H1 (cell line): ENCODE data around the gene TSPAN5. TPM values are rescaled to one million over a fixed set of nuclear protein-coding genes. Genes with fewer than 3 reads are reported as not detected.

ENCODE experiments used
- CTCF ChIA-PET: fragments of 300-600 bp; sonication (Branson Sonifier 250); formaldehyde crosslinking; loops from one replicate; lab custom pipeline; 2021; ENCODE audit not compliant: partially characterized antibody; lab: Charles Lee
- POLR2A ChIA-PET: fragments of 300-600 bp; sonication (Branson Sonifier 250); formaldehyde crosslinking; loops from one replicate; lab custom pipeline; 2021; ENCODE audit warnings: inconsistent platforms; ENCODE audit not compliant: partially characterized antibody; lab: Charles Lee
- DNase-seq, 2 experiments: peaks; one replicate each; pipeline versions ENCODE4 v3.0.0 to v3.0.0-alpha.2; 2010 to 2022; ENCODE audit warnings: low spot score in 2 of 2, low read depth in 1 of 2, mixed read lengths in 1 of 2
- FAIRE-seq: peaks from 2 replicates; lab custom pipeline; 2011; peaks lifted over from hg19 to GRCh38; lab: Jason Lieb, UNC
- H2AFZ ChIP-seq: 2 replicates; pipeline ENCODE4 v1.8.1; 2012; ENCODE audit warnings: low read length, inconsistent platforms
- H2AK5ac ChIP-seq: 2 replicates; pipeline ENCODE4 v1.6.1; 2013; ENCODE audit warnings: low read depth, low read length
- H2BK120ac ChIP-seq: replicated peaks from 2 replicates; pipeline ENCODE3; 2013; ENCODE audit warnings: low read depth, low read length, inconsistent platforms
- H2BK12ac ChIP-seq: 2 replicates; pipeline ENCODE4 v1.6.1; 2013; ENCODE audit warnings: low read depth, low read length
- H2BK15ac ChIP-seq: 2 replicates; pipeline ENCODE4 v1.6.1; 2013; ENCODE audit warnings: low read length
- H2BK20ac ChIP-seq: 2 replicates; pipeline ENCODE4 v1.6.1; 2013; ENCODE audit warnings: low read length
- H2BK5ac ChIP-seq: 2 replicates; pipeline ENCODE4 v1.6.1; 2013; ENCODE audit warnings: low read depth, low read length
- H3K14ac ChIP-seq: 2 replicates; pipeline ENCODE4 v1.6.1; 2013; ENCODE audit warnings: inconsistent platforms; ENCODE audit not compliant: insufficient read length
- H3K18ac ChIP-seq: 2 replicates; pipeline ENCODE4 v1.6.1; 2013; ENCODE audit warnings: low read length; ENCODE audit errors: extremely low read depth
- H3K23ac ChIP-seq: 2 replicates; pipeline ENCODE4 v1.6.1; 2013; ENCODE audit warnings: inconsistent platforms; ENCODE audit not compliant: insufficient read length
- H3K23me2 ChIP-seq: 2 replicates; pipeline ENCODE4 v1.6.1; 2013; ENCODE audit warnings: low read depth, low read length
- H3K27ac ChIP-seq: 2 replicates; pipeline ENCODE4 v1.6.1; 2011; ENCODE audit warnings: low read depth, low read length, inconsistent platforms
- H3K27me3 ChIP-seq, 4 experiments: replicated peaks in 1 of 4; 1 replicate in 1 of 4; 2 replicates in 3 of 4; pipeline versions ENCODE4 v1.6.1 to v1.8.1; 2011 to 2013; ENCODE audit warnings: low read length in 3 of 4, mild to moderate bottlenecking in 3 of 4, inconsistent platforms in 2 of 4, mixed read lengths in 2 of 4, moderate library complexity in 1 of 4; ENCODE audit not compliant: control insufficient read depth in 3 of 4, insufficient read depth in 3 of 4; ENCODE audit errors: extremely low read depth in 1 of 4
- H3K36me3 ChIP-seq, 4 experiments: 2 replicates each; pipeline versions ENCODE4 v1.6.1 to v1.8.1; 2011 to 2013; ENCODE audit warnings: mild to moderate bottlenecking in 4 of 4, low read length in 3 of 4, moderate library complexity in 2 of 4, control low read depth in 1 of 4, inconsistent platforms in 1 of 4; ENCODE audit not compliant: insufficient read depth in 4 of 4, control insufficient read depth in 2 of 4
- H3K4ac ChIP-seq: replicated peaks from 2 replicates; pipeline ENCODE3; 2013; ENCODE audit warnings: low read length, low read depth, mixed read lengths, inconsistent platforms; ENCODE audit not compliant: insufficient read length
- H3K4me1 ChIP-seq, 4 experiments: replicated peaks in 1 of 4; 1 replicate in 1 of 4; 2 replicates in 3 of 4; pipeline versions ENCODE4 v1.6.1 to v1.8.1; 2011 to 2013; ENCODE audit warnings: low read length in 3 of 4, inconsistent platforms in 2 of 4, mixed read lengths in 1 of 4; ENCODE audit not compliant: insufficient read depth in 4 of 4, control insufficient read depth in 3 of 4
- H3K4me2 ChIP-seq, 2 experiments: 2 replicates each; pipeline versions ENCODE4 v1.6.1 to v1.8.1; 2011 to 2013; ENCODE audit warnings: low read depth in 2 of 2, low read length in 2 of 2, control low read depth in 1 of 2, inconsistent platforms in 1 of 2, mild to moderate bottlenecking in 1 of 2; ENCODE audit not compliant: insufficient read depth in 1 of 2
- H3K4me3 ChIP-seq, 4 experiments: fragments of 200-600, 300-600 bp in 1 of 4; sonication (generic), shearing (Covaris generic), sonication (Bioruptor Twin) in 1 of 4; 2 replicates each; pipeline versions ENCODE4 v1.5.1 to v1.8.1; 2011 to 2016; ENCODE audit warnings: low read length in 4 of 4, low read depth in 3 of 4, control low read depth in 2 of 4, inconsistent platforms in 2 of 4, mild to moderate bottlenecking in 2 of 4, mixed read lengths in 1 of 4, moderate library complexity in 1 of 4; ENCODE audit not compliant: insufficient read depth in 2 of 4; ENCODE audit errors: extremely low read depth in 1 of 4
- H3K56ac ChIP-seq: replicated peaks from 2 replicates; pipeline ENCODE3; 2013; ENCODE audit warnings: low read depth, mild to moderate bottlenecking, mixed read lengths, low read length, inconsistent platforms; ENCODE audit not compliant: insufficient read length
- H3K79me1 ChIP-seq: 2 replicates; pipeline ENCODE4 v1.6.1; 2013; ENCODE audit warnings: low read depth, low read length, control low read depth
- H3K79me2 ChIP-seq, 2 experiments: 2 replicates each; pipeline versions ENCODE4 v1.6.1 to v1.8.1; 2012 to 2013; ENCODE audit warnings: low read length in 2 of 2, mild to moderate bottlenecking in 2 of 2, inconsistent platforms in 1 of 2; ENCODE audit not compliant: insufficient read depth in 2 of 2, control insufficient read depth in 1 of 2
- H3K9ac ChIP-seq, 4 experiments: replicated peaks in 1 of 4; 1 replicate in 1 of 4; 2 replicates in 3 of 4; pipeline versions ENCODE4 v1.6.1 to v1.8.1; 2011 to 2013; ENCODE audit warnings: low read depth in 3 of 4, low read length in 3 of 4, control low read depth in 2 of 4, mild to moderate bottlenecking in 2 of 4, moderate library complexity in 2 of 4, inconsistent platforms in 1 of 4; ENCODE audit errors: extremely low read depth in 1 of 4
- H3K9me3 ChIP-seq, 2 experiments: 2 replicates each; pipeline versions ENCODE4 v1.6.1 to v1.8.1; 2012 to 2013; ENCODE audit warnings: mild to moderate bottlenecking in 2 of 2, moderate library complexity in 2 of 2, control low read depth in 1 of 2, inconsistent platforms in 1 of 2, low read depth in 1 of 2, low read length in 1 of 2, mixed read lengths in 1 of 2; ENCODE audit not compliant: insufficient read depth in 2 of 2
- H4K20me1 ChIP-seq, 2 experiments: replicated peaks in 1 of 2; 2 replicates each; pipeline versions ENCODE3 to v1.8.1; 2011 to 2013; ENCODE audit warnings: inconsistent platforms in 2 of 2, low read length in 2 of 2, mild to moderate bottlenecking in 1 of 2; ENCODE audit not compliant: insufficient read depth in 2 of 2, control insufficient read depth in 1 of 2
- H4K5ac ChIP-seq: 2 replicates; pipeline ENCODE4 v1.6.1; 2013; ENCODE audit warnings: low read length, low read depth, mixed read lengths, inconsistent platforms; ENCODE audit not compliant: insufficient read length
- H4K8ac ChIP-seq: 2 replicates; pipeline ENCODE4 v1.8.0; 2013; ENCODE audit warnings: mild to moderate bottlenecking, moderate library complexity, low read length, inconsistent platforms; ENCODE audit not compliant: insufficient read depth; ENCODE audit errors: extremely low read depth
- H4K91ac ChIP-seq: replicated peaks from 2 replicates; pipeline ENCODE3; 2013; ENCODE audit warnings: low read length, mixed read lengths, inconsistent platforms; ENCODE audit not compliant: insufficient read length
- CREB1 ChIP-seq: IDR thresholded peaks from 2 replicates; pipeline ENCODE4 v1.6.1; 2012; ENCODE audit warnings: inconsistent platforms
- CTBP2 ChIP-seq: IDR thresholded peaks from 2 replicates; pipeline ENCODE4 v1.7.0; 2011; ENCODE audit warnings: borderline replicate concordance, mild to moderate bottlenecking, moderate library complexity, mixed read lengths, low read length; ENCODE audit not compliant: insufficient read depth, insufficient read length
- EGR1 ChIP-seq: IDR thresholded peaks from 2 replicates; pipeline ENCODE4 v1.6.1; 2011; ENCODE audit warnings: low read depth, low read length, borderline replicate concordance
- JUN ChIP-seq: IDR thresholded peaks from 2 replicates; pipeline ENCODE4 v1.6.1; 2011; ENCODE audit warnings: low read depth, mild to moderate bottlenecking, improper control_type of control experiment, low read length
- KDM5A ChIP-seq: fragments of 200-600 bp; IDR thresholded peaks from 2 replicates; pipeline ENCODE4 v1.7.1; 2012; ENCODE audit warnings: mild to moderate bottlenecking, low read length, inconsistent platforms, mixed read lengths
- MAX ChIP-seq: IDR thresholded peaks from 2 replicates; pipeline ENCODE4 v1.6.1; 2012; ENCODE audit warnings: inconsistent platforms
- RNF2 ChIP-seq: fragments of 200-900, 300-1000 bp; sonication (generic); IDR thresholded peaks from 2 replicates; pipeline ENCODE4 v1.7.1; 2016; ENCODE audit warnings: borderline replicate concordance, low read depth, mild to moderate bottlenecking, antibody characterized with exemption, low read length; ENCODE audit not compliant: poor library complexity, severe bottlenecking; ENCODE audit errors: missing control alignments
- SUZ12 ChIP-seq: fragments of 200-600 bp; sonication (generic); IDR thresholded peaks from 2 replicates; pipeline ENCODE4 v1.6.1; 2012; ENCODE audit warnings: mild to moderate bottlenecking, inconsistent platforms, low read length, moderate library complexity, mixed read lengths
- USF2 ChIP-seq: IDR thresholded peaks from 2 replicates; pipeline ENCODE4 v1.6.1; 2011; ENCODE audit warnings: low read length, improper control_type of control experiment
- WGBS, 2 experiments: shearing (Covaris generic) in 1 of 2; methylation state at CpG; one replicate each; pipeline versions ENCODE4 v1.1.6 to v1.1.7; 2013 to 2015; ENCODE audit warnings: low lambda C conversion rate in 2 of 2, mixed read lengths in 2 of 2, inconsistent platforms in 1 of 2, low coverage in 1 of 2, missing lambda C conversion rate in 1 of 2; ENCODE audit not compliant: insufficient replicate concordance in 2 of 2, insufficient coverage in 1 of 2, insufficient read length in 1 of 2; ENCODE audit errors: extremely low coverage in 1 of 2, missing lambda C conversion rate in 1 of 2; 5-methylcytosine and 5-hydroxymethylcytosine counted together
- polyA plus RNA-seq, 7 experiments: library from polyadenylated mRNA; depleted of rRNA in 3 of 7; stranded (reverse) in 5 of 7; unstranded in 2 of 7; fragments of >200 nt in 5 of 7; fragments of 200-250 nt in 2 of 7; gene quantifications; 1 replicate in 5 of 7; 2 replicates in 1 of 7; 4 replicates in 1 of 7; pipeline versions ENCODE4 v1.2.1 to v1.2.3, GENCODE V29; 2011 to 2013; ENCODE audit warnings: missing spikeins in 2 of 7, mixed read lengths in 2 of 7
- total RNA-seq: library from RNA; stranded (reverse); fragmentation: NEBNext Ultra II Directional; extraction: Animal tissue kit (Norgen Biotek cat#: 25700); gene quantifications from 2 replicates; pipeline ENCODE4 v1.2.1, GENCODE V29; 2021
- TF ChIP-seq, protein P1 (sequence below), 3 experiments: IDR thresholded peaks; 1 replicate in 2 of 3; 2 replicates in 1 of 3; pipeline versions ENCODE4 v1.5.1 to v1.6.1; 2011; ENCODE audit warnings: low read length in 3 of 3, mild to moderate bottlenecking in 3 of 3, inconsistent platforms in 2 of 3, low read depth in 1 of 3, moderate library complexity in 1 of 3; ENCODE audit not compliant: insufficient read depth in 1 of 3; ENCODE audit errors: control extremely low read depth in 1 of 3

Gene TSPAN5
- total and polyA plus RNA-seq, 2 of the 8 experiments (the other 6 are each of a cell fraction or from before 2014, with no cell fraction given) = 17.6 to 21.2 TPM

- no peak for DNase-seq
- Histone ChIP-seq H3K79me1 (no peaks in the 10 kb centered on the region; the same call in 1 of the 2 replicates), H3K14ac (no peak overlapping the region), H3K4me3 (no peak overlapping the region), H3K9ac (no peak overlapping the region), H3K27ac (no peak overlapping the region), H3K36me3 (no peaks in the 10 kb centered on the region), H4K91ac (no peak overlapping the region), H3K9me3 (no peaks in the 10 kb centered on the region), H3K18ac (no peak overlapping the region), H2AK5ac (no peak overlapping the region), H2BK12ac (no peak overlapping the region), H3K4me1 (peaks cover 0 to 4% (median 2%) of the 10 kb centered on the region in 4 experiments; a peak in 3 of 7 replicates), H3K23me2 (no peaks in the 10 kb centered on the region), H2BK20ac (no peak overlapping the region), H3K56ac (no peak overlapping the region), H2BK5ac (no peak overlapping the region), H4K20me1 (peaks cover 0 to 2% of the 10 kb centered on the region in 2 experiments), H2BK120ac (no peak overlapping the region), H3K4me2 (no peak overlapping the region), H2BK15ac (no peak overlapping the region), H3K79me2 (no peaks in the 10 kb centered on the region), H3K23ac (no peak overlapping the region), H2AFZ (no peak overlapping the region), H4K8ac (no peak overlapping the region), H3K4ac (no peak overlapping the region), H4K5ac (no peak overlapping the region), H3K27me3 (no peaks in the 10 kb centered on the region)
- 84% methylated on average over 3 of the region's 4 CpGs; no CpG with 5 or more reads in 1 of the 2 experiments for WGBS, 2 experiments
- FAIRE-seq = no peak
- ChIA-PET CTCF (interaction anchor here (2.0 kb wide), 1 partner anchor 116 kb away, joined by 5 read pairs; no protein-coding TSS in a partner anchor), POLR2A (no interaction called here)
- TF ChIP-seq SUZ12 = no peak
- no peak for TF ChIP-seq EGR1
- TF ChIP-seq USF2 = no peak
- TF ChIP-seq CTBP2 = no peak
- no peak for TF ChIP-seq KDM5A
- TF ChIP-seq MAX = no peak
- no peak for TF ChIP-seq JUN
- TF ChIP-seq, protein P1, sequence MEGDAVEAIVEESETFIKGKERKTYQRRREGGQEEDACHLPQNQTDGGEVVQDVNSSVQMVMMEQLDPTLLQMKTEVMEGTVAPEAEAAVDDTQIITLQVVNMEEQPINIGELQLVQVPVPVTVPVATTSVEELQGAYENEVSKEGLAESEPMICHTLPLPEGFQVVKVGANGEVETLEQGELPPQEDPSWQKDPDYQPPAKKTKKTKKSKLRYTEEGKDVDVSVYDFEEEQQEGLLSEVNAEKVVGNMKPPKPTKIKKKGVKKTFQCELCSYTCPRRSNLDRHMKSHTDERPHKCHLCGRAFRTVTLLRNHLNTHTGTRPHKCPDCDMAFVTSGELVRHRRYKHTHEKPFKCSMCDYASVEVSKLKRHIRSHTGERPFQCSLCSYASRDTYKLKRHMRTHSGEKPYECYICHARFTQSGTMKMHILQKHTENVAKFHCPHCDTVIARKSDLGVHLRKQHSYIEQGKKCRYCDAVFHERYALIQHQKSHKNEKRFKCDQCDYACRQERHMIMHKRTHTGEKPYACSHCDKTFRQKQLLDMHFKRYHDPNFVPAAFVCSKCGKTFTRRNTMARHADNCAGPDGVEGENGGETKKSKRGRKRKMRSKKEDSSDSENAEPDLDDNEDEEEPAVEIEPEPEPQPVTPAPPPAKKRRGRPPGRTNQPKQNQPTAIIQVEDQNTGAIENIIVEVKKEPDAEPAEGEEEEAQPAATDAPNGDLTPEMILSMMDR (IDR thresholded peaks at IDR 0.05; ENCODE audit: control extremely low read depth in 1 of 3, insufficient read depth in 1 of 3, low read depth in 1 of 3, low read length in 3 of 3) = no peak
- no peak for TF ChIP-seq RNF2
- no peak for TF ChIP-seq CREB1
Measured at GRCh38 chr4:98583265-98583664, 75.1 kb downstream of the TSPAN5 start.
